Mucosa of descending colon (tissue), 3 donors: Measurements from ENCODE around the gene CLTCL1. TPM values are rescaled to one million over a fixed set of nuclear protein-coding genes. Genes with fewer than 3 reads are reported as not detected.

ENCODE experiments used
- ATAC-seq: fragments of 200-7000 bp; cut with Tn5 transposase; one replicate; pipeline ENCODE4 v1.9.1; 2020; ENCODE audit warnings: mild to moderate bottlenecking, moderate library complexity
- DNase-seq, 3 donors: peaks; one replicate each; pipeline ENCODE4 v3.0.0-alpha.2; 2020
- H3K36me3 ChIP-seq: fragments of 200-600 bp; one replicate; pipeline ENCODE4 v1.8.0; 2021; ENCODE audit warnings: low read depth, mild to moderate bottlenecking
- H3K4me1 ChIP-seq: fragments of 200-600 bp; one replicate; pipeline ENCODE4 v1.8.0; 2021; ENCODE audit warnings: low read depth, mild to moderate bottlenecking
- H3K4me3 ChIP-seq: fragments of 200-600 bp; one replicate; pipeline ENCODE4 v1.8.0; 2021; ENCODE audit warnings: mild to moderate bottlenecking
- H3K9me3 ChIP-seq: fragments of 200-600 bp; one replicate; pipeline ENCODE4 v1.8.0; 2021; ENCODE audit warnings: mild to moderate bottlenecking
- intact Hi-C, 2 donors: fragments of 100-400 bp; cut with DNase I in 1 of 2; cut with micrococcal nuclease in 1 of 2; formaldehyde crosslinking; loops; one replicate each; pipeline versions ENCODE4 v1.11.0 to v1.11.1; 2022; cut with DNase I, micrococcal nuclease
- total RNA-seq, 3 donors: library from RNA; stranded (reverse); fragmentation: NEBNext Ultra II Directional in 2 of 3; extraction: Animal tissue kit (Norgen Biotek cat#: 25700) in 2 of 3; gene quantifications; one replicate each; pipeline versions ENCODE4 v1.2.1 to v1.2.4, GENCODE V29; 2021 to 2023
- TF ChIP-seq, protein P1 (sequence below): fragments of 200-600 bp; IDR thresholded peaks from one replicate; pipeline ENCODE4 v1.8.0; 2022; ENCODE audit warnings: antibody characterized with exemption, mild to moderate bottlenecking
- donor health status: DM: no; HTN: no; CAD: no; lungs with moderate emphysema.
- donor health status: DM: no; HTN: no; CAD: no.
- donor health status: DM: no; HTN: yes; CAD: no.

Gene CLTCL1
- total RNA-seq, 3 donors from 2014 or later, result 3.0 to 5.9 (median 5.7) TPM

DNA sequence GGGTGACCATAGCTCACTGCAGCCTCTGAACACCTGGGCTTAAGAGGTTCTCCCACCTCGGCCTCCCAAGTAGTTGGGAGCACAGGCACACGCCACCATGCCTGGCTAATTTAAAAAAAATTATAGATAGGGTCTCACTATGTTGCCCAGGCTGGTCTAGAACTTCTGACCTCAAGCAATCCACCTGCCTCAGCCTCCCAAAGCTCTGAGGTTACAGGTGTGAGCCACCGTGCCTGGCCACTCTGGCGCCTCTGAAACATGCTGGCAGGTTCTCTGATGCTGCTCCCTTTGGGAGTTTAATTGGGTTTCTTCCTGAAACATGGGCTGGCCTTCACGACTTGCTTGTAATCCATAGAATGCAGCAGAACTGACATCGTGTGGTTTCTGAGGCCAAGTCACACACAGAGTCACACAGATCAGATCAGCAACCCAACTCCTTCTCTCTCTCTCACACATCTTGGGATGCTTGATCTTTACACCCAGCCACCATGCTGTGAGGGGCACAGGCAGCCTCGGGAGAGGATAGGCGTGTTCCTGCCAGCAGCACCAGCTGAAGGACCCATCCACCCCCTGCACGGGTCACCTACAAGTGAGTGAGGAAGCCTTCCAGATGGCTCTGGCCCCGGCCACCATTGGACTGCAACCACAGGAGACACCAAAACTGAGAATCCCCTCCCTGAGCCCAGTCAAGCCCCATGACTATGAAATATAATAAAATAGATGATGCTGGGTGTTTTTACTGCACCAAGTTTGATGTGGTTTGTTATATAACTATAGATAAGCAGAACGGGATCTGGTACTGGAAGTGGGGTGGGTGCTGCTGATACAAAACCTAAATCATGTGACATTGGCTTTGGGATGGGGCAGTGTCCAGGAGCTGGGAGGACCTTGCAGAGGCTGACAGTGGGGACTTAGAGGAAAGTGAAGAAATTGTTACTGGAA lies 138.3 kb downstream of the CLTCL1 start:
- DNase-seq (no peak), ATAC-seq (no peak)
- Histone ChIP-seq H3K36me3 (no peaks in the 10 kb centered on the region), H3K4me1 (peaks cover 3% of the 10 kb centered on the region), H3K9me3 (no peaks in the 10 kb centered on the region), H3K4me3 (no peak overlapping the region)
- intact Hi-C loops, result no loop called here
- TF ChIP-seq, protein P1, sequence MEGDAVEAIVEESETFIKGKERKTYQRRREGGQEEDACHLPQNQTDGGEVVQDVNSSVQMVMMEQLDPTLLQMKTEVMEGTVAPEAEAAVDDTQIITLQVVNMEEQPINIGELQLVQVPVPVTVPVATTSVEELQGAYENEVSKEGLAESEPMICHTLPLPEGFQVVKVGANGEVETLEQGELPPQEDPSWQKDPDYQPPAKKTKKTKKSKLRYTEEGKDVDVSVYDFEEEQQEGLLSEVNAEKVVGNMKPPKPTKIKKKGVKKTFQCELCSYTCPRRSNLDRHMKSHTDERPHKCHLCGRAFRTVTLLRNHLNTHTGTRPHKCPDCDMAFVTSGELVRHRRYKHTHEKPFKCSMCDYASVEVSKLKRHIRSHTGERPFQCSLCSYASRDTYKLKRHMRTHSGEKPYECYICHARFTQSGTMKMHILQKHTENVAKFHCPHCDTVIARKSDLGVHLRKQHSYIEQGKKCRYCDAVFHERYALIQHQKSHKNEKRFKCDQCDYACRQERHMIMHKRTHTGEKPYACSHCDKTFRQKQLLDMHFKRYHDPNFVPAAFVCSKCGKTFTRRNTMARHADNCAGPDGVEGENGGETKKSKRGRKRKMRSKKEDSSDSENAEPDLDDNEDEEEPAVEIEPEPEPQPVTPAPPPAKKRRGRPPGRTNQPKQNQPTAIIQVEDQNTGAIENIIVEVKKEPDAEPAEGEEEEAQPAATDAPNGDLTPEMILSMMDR, result no peak

DNA sequence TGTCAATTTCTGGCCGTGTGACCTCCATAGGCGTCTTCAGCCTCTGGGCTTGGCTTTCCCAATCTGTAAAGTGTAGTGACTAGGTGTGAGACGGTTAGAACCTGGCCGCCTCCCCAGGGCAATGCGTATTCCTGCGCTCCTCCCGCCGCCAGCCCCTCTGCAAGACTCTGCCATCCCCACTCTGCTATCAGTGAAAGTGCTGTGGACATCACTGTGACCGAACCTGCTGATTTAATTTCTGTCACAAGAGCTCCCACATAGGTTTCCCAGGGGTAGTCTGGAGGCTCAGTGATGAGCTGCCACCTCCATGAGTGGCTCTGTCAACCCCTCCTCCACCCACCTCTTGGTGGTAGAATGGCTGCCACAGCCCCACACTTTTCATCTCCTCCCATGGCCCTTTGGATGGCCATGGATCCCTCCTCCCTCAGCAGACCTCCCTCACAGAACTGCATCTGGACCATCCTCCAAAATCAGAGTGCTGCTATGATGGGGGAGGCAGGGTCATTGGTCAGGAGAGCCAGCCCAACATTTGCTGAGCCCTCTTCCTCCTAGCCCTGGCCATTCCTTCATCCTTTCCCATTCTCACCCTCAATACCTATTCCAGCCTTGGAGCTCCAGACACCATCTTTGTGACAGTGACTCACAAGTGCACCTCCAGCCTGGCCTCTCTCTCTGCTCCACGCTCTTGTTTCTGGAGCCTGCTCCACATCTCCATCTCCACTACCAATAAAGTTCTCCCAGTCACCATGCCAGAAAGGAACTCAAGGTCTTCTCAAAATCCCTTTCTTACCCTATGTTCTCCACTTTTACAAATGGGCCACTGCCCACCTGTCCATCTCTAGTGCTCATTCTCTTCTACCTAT lies 140.0 kb downstream of the CLTCL1 start:
- intact Hi-C loops, result no loop called here
- no peaks in the 10 kb centered on the region for H3K36me3 ChIP-seq

DNA sequence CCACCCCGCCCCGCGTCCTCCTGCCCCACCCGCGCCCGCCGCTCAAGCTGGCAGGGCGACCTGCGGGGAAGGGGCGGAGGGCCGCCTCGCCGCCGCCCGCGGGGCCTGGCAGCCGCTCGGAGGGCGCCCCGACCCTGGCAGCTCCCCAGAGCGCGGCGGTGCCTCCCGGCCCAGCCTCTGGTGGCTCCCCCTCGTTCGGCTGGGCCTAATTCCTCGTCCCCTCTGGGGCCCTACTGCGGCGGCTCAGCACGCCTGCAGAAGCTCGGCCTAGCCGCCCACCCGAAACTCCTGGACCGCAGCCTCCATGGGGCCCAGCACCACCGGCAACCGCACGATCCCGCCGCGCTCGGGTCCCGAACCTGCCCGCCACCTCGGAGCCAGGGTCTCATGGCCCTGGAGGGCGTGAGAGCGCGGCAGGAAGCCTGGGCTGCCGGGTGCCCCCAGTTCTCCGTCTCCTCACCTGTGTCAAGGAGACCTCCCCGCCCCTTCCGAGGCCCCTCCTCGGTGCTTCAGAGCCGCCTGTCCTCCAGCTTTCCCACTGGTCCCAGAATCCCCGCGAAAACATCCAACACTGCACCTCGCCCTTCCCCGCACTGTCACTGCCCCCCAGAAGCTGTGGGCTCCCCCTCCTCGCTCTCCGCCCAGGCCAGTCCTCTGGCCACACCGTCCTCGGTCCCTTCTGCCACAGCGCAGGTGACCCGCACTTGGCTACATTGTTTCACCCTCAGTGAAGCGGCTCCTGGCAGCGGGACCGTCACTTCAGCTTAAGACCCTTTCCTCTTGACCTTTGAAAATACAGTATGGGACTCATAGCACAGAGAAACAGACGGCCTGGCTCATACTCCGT lies 140.8 kb downstream of the CLTCL1 start:
- intact Hi-C loops, result no loop called here
- H3K36me3 ChIP-seq, result no peaks in the 10 kb centered on the region
- TF ChIP-seq, protein P1, result no peak
- peaks cover 3% of the 10 kb centered on the region for H3K4me1 ChIP-seq
- no peak overlapping the region for H3K4me3 ChIP-seq
- ATAC-seq (no peak), DNase-seq (no peak)
- no peaks in the 10 kb centered on the region for H3K9me3 ChIP-seq

More for the DNA sequence above, 140.0 kb downstream of the CLTCL1 start:
- H3K4me1 ChIP-seq, result peaks cover 3% of the 10 kb centered on the region
- ATAC-seq, result no peak
- no peak for DNase-seq
- H3K4me3 ChIP-seq, result no peak overlapping the region
- TF ChIP-seq, protein P1, result no peak
- no peaks in the 10 kb centered on the region for H3K9me3 ChIP-seq

DNA sequence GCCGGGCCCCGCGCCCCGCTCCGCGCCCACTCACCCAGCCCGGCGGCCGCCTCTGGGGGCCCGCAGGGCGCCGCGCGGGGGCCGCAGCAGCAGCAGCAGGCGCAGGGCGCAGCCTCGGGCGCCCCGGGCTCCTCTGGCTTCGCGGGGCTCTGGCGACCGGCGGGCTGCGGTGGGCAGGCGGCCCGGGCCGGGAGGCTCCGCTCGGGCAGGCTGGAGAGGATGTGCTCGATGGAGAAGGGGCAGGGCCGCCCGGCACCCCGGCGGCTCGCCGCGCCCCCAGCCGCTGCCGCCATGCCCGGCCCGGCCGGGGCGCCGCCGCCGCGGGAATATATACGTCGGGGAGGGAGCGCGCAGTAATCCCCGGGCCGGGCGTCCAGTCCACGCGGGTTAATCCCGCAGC lies 141.5 kb downstream of the CLTCL1 start, which contains the start of gene GSC2:
TSS of gene GSC2 (minus strand) at position 302 of the 400 bp plus-strand sequence. CDS start at position 293, 9 bp downstream.
- H3K4me1 ChIP-seq, result peaks cover 3% of the 10 kb centered on the region
- no peaks in the 10 kb centered on the region for H3K9me3 ChIP-seq
- ATAC-seq (no peak), DNase-seq (no peak)
- intact Hi-C loops, result no loop called here
- H3K36me3 ChIP-seq, result no peaks in the 10 kb centered on the region
- H3K4me3 ChIP-seq, result no peak within 1 kb of the TSS
- TF ChIP-seq, protein P1, result no peak
